Posterior cingulate gyrus (tissue), 11 donors: ENCODE results near the gene EPG5.
A peak's percentile ranks its signal among the peaks of the same experiment; 100 is the strongest.

Experiments
- DNase-seq, 10 donors: peaks; one replicate each; pipeline versions ENCODE4 v3.0.0 to v3.0.0-alpha.2; 2020 to 2021; ENCODE audit warnings: mixed read lengths in 3 of 10
- intact Hi-C: fragments of 100-400 bp; cut with DNase I; formaldehyde crosslinking; loops from one replicate; pipeline ENCODE4 v1.15.1; 2023

Gene EPG5

DNA sequence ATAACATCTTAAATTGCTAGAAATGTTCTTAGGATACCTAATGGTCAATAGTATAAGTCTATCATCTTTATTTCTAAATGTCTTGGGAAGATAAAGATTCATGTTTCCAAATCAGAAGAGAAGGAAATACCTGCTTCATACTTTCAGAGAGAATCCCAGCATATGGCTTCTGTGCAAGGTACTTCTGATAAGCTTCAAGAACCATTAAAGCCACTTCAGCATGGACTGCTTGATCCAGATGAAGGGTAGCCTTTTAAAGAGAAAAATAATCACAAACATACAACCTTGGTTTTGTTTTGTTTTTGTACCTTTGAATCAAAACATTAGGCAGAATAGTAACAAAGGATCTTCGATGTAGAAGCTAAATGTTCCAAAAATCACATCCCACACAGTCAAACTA lies 44.0 kb downstream of the EPG5 start:
- intact Hi-C loops: no loop called here
- no peak for DNase-seq

DNA sequence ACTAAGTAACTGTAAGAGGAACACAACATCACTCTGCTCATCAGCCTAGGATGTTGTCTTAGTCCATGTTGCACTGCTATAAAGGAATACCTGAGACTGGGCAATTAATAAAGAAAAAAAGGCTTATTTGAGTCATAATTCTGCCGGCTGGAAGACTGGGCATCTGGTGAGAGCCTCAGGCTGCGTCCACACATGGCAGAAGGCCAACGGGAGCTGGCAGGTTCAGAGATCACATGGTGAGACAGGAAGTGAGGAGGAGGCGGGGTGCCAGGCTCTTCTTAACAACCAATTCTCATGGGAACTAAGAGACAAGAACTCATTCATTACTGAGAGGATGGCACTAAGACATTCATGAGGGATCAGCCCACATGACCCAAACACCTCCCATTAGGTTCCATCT lies 46.8 kb downstream of the EPG5 start:
- peak in 9 of 10 donors; percentile 24 to 89 (median 42) for DNase-seq
- intact Hi-C loops: no loop called here

DNA sequence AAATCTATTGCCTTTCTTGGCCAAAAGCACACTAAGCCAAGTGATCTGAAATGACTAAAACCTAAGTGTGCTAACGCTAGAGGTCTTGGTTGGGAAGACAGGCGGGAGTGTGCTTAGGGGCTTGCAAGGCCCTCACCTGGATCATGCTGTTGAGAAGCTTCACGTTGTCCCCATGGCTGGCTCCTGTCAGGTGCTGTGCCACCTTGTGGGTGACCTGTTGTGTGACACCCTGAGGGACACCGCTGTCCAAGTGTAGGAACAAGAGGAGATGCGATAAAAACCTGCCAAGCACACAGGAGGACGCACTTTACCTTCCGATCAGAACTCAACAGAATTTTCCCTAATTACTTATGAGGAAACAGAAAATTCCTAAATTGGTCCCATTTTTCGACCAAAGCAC lies 50.8 kb downstream of the EPG5 start:
- intact Hi-C loops: no loop called here
- no peak for DNase-seq

DNA sequence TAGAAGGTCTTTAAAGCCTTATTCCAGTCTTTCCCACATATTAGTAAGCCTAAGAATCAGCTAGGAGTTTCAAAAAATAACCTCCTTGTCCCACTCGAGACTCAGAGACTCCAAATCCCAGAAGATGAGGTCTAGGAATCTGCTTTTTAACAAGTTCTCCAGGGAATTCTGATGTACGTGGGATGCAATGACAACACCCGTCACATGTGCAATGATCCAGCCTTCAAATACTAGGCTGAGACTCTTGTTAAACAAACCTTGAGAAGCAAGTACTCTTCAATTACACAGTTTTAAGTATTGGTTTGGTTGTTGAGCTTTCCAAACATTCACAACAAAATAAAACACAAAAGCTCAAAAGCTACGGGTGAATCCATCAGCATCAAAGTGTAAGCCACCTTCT lies 53.9 kb downstream of the EPG5 start:
- intact Hi-C loops: no loop called here
- no peak for DNase-seq

DNA sequence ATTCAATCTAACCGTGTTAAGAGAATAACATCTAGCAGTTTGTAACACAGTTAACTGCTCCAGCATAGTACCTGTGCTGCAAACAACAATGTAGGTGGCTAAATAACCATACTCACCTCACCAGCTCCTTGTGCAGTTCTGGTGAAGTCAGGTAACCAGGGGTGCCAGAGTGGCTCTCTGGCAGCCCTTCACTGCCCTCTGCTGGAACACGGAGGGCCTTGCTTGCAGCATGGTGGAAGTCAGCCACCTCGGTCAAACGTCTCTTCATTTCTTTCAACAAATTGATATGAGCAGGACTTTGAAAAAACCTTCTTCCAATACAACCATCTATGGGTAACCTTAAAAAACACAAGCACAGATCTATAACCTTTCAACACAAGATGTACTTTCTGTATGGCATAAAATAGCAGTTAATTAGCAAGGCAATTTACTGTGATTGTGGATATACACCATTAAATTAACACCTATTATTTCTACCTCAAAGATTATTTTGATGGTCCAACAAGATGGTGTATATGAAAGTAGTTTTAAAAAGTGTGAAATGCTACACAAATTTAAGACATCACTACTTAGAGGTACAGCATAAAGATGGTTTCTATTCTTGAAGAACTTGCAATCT lies 56.6 kb downstream of the EPG5 start:
- intact Hi-C loops: no loop called here
- peak in 6 of 10 donors; percentile 18 to 88 (median 40) for DNase-seq

DNA sequence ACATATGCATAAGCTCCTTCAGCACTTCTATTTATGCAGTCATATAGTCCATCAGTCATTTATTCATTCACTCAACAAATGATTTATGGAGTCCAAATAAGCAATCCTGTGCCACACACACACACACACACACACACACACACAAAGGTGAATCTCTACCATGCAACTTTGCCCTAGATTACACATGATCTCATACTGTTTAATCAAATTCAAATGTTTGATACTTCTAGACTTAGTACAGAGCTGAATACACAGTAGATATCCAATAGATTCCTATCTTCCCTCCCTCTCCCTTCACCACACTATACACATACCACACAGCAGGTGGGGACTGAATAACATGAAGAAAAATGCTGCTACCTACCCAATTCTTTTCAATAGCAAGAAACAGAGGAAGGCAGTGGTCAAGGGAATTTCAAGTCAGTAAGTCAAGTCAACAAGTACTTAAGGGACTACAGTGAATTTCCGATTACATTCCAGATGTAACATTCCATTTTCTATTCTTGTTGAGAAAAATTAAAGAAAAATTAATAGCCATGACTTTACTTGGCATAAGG lies 65.4 kb downstream of the EPG5 start:
- intact Hi-C loops: no loop called here
- no peak for DNase-seq

DNA sequence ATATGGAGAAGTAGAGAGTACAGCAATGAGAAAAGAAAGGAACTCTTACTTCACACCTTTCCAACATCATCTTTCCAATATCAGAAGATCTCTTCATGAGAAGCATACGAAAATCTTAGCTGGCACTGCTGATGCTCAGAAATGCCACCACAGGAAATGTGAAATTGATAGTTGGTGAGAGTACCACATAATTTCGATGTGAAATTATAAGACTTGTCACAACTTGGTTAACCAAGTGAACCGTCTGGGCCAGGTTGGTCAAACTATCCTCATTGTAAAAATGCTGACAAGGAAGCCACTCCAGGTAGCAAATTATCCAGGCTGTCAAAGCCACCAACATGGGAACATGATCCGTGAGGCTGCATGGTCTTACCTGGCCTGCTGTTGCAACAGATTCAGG lies 66.5 kb downstream of the EPG5 start:
- intact Hi-C loops: no loop called here
- DNase-seq: no peak

DNA sequence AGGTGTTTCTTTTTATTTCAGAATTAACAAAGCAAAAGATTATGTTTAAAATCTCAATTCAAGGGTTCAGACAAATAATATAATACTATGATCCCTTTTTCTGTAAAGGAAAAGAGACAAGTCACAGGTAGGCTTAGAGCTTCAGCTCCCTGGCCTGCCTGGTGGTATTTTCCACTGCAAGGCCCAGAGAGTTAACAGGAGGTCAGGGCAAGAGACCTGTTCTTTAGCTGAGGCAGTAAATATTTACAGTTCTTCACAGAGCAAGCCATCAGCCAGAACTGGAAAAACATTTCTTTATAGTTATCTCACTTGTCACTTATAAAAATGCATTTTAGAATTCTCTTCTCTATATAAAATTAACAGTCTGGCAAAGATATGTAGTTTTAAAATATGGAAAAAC lies 70.1 kb downstream of the EPG5 start:
- DNase-seq: no peak
- intact Hi-C loops: no loop called here

DNA sequence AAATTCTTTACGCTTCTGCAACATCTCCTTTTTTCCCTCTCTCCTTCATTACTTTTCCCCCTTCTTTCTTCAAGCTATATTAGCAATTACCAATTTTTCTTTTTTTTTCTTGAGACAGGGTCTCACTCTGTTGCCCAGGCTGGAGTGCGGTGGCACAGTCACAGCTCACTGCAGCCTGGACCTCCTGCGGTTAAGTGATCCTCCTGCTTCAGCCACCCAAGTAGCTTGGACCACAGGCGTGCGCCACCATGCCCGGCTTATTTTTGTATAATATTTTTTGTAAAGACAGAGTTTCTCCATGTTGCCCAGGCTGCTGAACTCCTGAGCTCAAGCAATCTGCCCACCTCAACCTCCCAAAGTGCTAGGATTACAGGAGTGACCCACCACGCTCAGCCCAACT lies 70.7 kb downstream of the EPG5 start:
- DNase-seq: peak in 1 of 10 donors; percentile 74
- intact Hi-C loops: no loop called here

DNA sequence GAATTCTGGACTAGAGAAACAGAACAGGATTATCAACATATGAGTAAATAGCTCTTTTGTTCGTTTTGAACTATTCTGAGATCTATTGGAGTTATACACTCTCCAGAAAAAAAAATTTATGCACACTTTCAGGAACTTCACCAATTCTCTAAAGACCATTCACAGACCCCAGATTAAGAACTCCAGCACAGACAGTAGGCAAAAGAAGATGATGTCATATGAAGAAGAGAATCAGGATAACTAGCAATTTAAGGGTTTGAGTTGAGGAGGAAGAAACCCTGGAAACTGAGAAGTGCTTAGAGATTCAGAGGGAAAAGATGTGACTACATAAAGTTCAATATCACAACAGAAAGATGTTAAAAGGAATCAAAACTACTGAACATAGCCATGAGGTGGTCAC lies 71.8 kb downstream of the EPG5 start:
- DNase-seq: no peak
- intact Hi-C loops: no loop called here

DNA sequence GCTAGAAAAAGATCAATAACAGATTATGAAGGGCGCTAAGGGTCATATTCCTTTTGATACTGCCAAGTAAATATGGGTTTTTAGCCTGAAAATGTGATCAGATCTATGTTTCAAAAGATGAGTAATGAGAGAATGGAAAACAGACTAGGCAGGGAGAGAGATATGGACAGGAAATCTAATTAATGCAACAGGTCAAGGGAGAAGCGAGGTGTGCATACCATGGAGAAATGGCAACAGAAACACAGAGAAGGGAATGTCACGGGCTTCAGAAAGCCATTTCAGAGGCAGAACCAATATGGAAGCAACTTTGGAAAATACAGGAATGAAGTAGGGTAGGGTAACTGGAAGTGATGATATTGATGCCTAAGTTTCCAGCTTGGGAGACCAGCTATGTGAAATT lies 72.3 kb downstream of the EPG5 start:
- intact Hi-C loops: no loop called here
- DNase-seq: no peak

DNA sequence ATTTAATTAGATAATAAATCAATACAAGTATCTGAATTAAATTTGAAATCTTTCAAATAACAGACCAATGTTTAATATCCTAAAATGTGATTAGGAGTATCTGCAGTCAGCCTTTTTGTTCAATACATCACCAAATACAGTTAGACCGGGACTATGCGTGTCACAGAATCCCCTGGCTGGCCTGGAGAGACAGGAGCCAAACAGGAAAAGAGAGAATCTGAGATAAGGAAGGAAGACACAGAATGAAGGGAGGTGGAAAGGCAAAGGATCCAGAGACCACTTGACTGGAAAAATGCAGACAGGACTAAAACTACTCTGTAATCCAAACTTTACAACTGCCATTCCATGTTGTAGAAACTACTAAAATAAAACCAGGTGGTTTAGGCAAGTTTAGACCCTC lies 75.3 kb downstream of the EPG5 start:
- intact Hi-C loops: no loop called here
- no peak for DNase-seq

DNA sequence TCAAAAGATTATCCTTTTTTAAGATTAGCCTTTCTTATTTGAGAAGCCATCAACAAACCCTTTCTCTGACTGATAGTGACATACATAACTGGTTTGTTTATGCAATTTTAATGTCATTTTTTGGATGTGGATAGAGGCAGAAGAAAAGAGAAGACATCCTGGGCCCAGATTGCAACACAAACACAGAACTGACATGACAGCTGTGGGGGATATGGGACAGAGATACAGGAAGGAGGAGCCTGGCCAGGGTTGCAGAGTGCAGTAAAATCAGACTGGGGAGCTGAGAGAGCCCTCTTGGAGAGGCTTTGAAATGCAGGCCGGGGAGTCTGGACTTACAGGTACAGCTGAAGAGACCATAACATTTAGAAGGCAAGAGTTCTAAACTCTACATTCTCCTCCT lies 76.5 kb downstream of the EPG5 start:
- intact Hi-C loops: no loop called here
- DNase-seq: no peak

DNA sequence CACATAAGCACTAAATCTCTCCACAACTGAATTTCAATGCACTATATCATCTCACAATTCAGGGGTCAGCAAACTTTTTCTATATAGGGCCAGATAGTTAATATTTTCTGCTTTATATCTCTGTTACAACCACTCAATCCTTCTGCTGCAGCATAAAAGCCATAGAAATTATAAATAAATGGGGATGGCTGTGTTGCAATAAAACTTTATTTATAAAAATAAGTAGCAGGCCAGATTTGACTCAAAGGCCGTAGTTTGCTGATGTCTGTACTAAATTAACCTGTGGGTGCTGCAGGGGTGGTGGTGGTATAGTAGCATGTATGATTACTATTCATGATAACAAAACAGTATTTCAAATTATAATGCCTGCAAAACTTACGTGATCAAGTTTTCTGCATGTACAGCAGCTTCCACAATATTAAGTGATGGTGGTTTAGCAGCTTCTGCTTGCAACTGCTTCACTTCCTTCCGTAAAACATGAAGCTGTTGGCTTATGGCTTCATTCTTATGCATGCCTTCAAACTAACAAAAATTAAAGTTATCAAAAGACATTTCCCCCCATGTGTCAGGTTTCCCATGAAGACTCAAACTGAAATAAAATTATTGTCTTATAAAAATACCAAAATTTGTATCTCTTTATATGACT lies 77.6 kb downstream of the EPG5 start:
- intact Hi-C loops: no loop called here
- no peak for DNase-seq

DNA sequence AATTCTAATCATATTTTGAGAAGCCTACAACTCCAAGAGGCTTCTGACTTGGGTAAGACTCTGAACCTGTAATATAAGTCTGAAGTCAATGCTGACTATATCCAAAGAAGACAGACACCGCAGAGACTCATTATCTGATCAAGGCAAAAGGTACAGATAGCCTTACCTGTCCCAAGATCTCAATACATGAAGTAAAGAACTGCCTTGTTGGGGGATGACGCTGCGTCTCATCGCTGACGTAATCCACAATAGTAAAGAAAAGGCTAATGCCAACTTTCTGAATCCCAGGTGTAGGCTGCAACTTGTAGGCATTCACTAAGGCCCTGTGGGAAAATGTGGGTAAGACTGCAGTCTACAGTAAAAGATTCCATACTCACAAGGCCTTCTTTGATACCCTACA lies 79.5 kb downstream of the EPG5 start:
- intact Hi-C loops: no loop called here
- DNase-seq: no peak

DNA sequence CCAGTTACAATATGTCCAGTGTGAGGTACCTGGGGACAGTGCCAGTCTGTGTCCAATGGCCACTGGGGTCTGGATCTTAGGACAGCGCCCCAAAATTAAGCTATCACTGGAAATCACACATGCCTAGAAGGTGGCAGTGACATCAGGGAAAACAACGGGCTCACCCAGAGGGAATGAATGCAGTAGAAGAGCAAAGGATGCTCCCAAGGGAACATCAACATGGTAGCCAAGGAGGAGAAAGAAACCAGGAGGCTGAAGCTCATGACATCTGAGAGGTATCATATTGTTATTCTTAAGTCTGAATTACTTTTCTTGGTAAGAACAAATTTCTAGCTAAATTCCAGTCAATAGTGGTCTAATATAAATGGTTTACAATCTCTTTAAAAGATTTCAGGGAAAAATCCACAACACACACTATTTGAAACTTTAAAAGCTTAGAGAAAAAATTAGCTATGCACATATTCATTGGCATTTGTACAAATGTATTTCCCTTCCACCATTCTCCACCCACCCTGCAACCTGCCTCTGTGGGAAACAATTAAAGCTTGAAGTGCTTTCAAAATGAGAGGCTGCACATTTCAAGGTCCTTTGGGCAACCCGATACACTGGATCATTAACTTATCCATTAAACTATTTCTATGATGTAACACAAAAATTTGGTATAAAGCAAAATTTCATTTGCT lies 86.1 kb downstream of the EPG5 start:
- intact Hi-C loops: loop anchor here (2.0 to 5.0 kb wide), 2 partner anchors 91 to 190 kb away; no protein-coding TSS in a partner anchor
- DNase-seq: no peak

DNA sequence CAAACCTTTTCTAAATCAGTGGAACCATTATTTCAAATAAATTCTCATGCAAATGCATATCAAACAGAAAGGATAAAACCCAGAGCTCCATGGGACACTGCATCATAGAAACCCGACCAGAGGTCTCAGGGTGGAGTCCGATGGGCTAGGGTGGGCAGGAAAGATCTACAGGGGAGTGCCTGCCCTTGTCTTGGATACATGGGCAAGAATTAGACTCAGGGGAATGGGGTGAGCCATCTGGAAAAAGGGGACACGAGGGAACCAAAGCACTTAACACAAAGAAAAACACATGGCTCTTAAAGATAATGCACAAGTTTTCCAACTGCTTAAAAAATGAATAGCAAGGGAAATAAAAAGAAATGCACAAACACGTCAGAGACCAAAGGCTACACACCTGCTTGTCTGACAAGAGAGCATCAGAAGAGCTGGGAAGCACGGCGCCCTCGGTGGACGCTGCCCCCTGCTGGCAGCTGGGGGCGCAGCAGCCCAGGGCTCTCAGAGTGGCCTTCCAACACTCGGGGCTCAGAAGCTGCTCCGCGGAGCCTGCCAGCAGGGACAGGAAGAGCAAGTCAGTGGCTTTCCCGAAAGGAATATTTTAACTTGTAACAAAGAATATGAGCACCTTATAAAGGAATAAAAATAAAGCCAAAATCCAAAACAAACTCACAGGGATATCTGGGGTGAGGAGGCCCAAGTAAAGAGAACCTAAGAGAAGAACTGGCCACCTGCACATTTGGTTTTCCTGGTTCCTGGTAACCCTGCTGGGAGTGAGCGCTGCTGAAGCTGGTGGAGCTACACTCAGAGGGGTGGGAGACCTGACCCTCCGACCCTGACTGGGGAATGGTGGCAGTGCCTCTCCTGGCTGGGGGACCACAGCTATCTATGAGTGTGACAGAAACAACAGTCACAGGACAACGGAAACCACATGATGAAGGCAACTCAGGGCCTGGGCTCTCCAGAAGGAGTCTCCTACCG lies 87.2 kb downstream of the EPG5 start:
- intact Hi-C loops: loop anchor here (2.0 to 5.0 kb wide), 2 partner anchors 92 to 189 kb away; no protein-coding TSS in a partner anchor
- peak; percentile 31 to 95 (median 66) for DNase-seq

DNA sequence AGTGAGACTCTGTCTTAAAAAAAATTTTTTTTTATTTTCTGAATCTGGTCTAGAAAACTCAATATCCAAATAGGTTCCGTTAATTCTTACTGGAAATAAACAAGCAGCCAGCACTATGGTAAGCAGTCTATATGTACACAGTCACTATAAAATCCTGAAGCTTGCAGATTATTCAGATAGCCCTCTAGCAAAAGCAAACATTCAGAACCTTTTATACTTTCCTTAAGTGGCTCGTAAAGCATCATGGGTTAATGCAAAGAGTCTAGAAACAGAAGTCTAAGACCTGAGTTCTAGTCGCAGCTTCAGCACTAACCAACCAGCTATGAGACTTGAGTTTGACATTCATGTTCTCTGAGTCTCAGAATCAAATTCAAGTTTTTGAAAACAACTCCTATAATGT lies 89.7 kb downstream of the EPG5 start:
- intact Hi-C loops: no loop called here
- DNase-seq: no peak

DNA sequence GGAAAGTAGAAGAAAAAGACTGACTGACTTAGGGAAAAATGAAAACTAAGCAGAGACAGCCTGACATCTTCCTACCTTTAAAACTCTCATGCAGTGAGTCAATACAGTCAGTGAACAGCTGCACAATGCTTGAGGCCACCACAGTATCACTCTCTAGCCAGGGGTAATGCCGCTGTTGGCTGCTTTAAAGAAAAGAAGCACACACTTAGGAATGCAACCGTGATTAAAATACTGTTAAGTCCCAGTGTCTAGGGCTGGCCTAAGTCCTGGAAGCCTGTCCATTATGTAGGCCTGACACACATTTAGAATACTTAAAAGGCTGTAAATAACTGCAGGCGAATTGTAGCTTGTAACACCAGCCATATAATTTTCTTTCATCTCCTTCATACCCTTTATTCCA lies 91.0 kb downstream of the EPG5 start:
- intact Hi-C loops: no loop called here
- DNase-seq: no peak

DNA sequence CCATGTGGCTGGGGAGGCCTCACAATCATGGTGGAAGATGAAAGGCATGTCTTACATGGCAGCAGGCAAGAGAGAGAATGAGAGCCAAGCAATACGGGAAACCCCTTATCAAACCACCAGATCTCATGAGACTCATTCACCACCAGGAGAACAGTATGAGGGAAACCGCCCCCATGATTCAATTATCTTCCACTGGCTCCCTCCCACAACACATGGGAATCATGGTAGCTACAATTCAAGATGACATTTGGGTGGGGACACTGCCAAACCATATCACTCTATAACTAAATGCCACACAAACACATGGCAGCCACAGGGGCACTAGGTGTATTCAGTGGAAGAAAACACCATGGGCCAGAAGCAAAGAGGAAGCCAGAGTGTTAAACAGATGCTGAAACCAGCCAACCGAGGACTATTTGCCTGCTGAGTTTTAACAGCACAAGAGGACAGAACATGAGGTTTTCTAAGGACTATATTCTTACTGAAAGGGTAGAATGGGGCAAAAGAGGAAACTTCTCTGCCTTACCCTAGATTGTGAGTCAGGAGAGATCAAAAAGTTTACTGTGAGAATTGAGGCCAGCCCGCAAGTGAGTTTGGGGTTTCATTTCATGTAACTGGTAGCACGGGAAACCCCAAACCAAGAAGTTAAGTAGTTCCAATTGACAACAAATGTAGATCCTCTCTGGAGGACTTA lies 92.5 kb downstream of the EPG5 start:
- no peak for DNase-seq
- intact Hi-C loops: no loop called here
